Right lobe of liver (tissue), 6 donors: ENCODE data around the gene C12orf56. TPM values are rescaled to one million over a fixed set of nuclear protein-coding genes. Genes with fewer than 3 reads are reported as not detected.

Experiments used
- ATAC-seq, 4 donors: fragments of 200-7000 bp; cut with Tn5 transposase; one replicate each; pipeline ENCODE4 v1.9.1; 2020; ENCODE audit warnings: mild to moderate bottlenecking in 4 of 4, moderate library complexity in 4 of 4
- DNase-seq, 3 donors: peaks; one replicate each; pipeline ENCODE4 v3.0.0-alpha.2; 2020
- H3K27ac ChIP-seq, 3 donors: fragments of 200-600 bp; one replicate each; pipeline ENCODE4 v1.8.0; 2022
- H3K27me3 ChIP-seq, 2 donors: fragments of 200-600 bp; one replicate each; pipeline ENCODE4 v1.8.0; 2022
- H3K36me3 ChIP-seq, 4 donors: fragments of 200-600 bp; sonication (generic) in 1 of 4; one replicate each; pipeline versions ENCODE4 v1.5.1 to v1.8.0; 2017 to 2022; ENCODE audit warnings: control low read depth in 1 of 4
- H3K4me1 ChIP-seq, 4 donors: fragments of 200-600 bp; sonication (generic) in 1 of 4; one replicate each; pipeline versions ENCODE4 v1.5.1 to v1.8.0; 2017 to 2022; ENCODE audit warnings: control low read depth in 1 of 4
- H3K4me3 ChIP-seq, 3 donors: fragments of 200-600 bp; one replicate each; pipeline ENCODE4 v1.8.0; 2022
- H3K9me3 ChIP-seq, 4 donors: fragments of 200-600 bp; sonication (generic) in 1 of 4; one replicate each; pipeline versions ENCODE4 v1.5.1 to v1.8.0; 2017 to 2022; ENCODE audit warnings: control low read depth in 1 of 4
- POLR2A ChIP-seq: fragments of 450-650 bp; IDR thresholded peaks from one replicate; pipeline ENCODE4 v1.6.1; 2017; ENCODE audit warnings: antibody characterized with exemption, mild to moderate bottlenecking
- intact Hi-C, 2 donors: fragments of 100-400 bp; cut with DNase I; formaldehyde crosslinking; loops; one replicate each; pipeline versions ENCODE4 v1.11.2 to v1.14.1; 2022
- small RNA-seq, 2 experiments: library from RNA; depleted of rRNA; stranded (forward); fragments of <200 nt; gene quantifications; one replicate each; pipeline ENCODE3, GENCODE V24; 2016
- total RNA-seq, 6 experiments: library from RNA; depleted of rRNA in 2 of 6; stranded (reverse); fragments of >200 nt in 2 of 6; fragmentation: NEBNext Ultra II Directional in 3 of 6; extraction: Animal tissue kit (Norgen Biotek cat#: 25700) in 3 of 6; gene quantifications; one replicate each; pipeline versions ENCODE4 v1.1.0 to v1.2.4, GENCODE V29; 2016 to 2023
- donor health status: DM: no; HTN: yes; CAD: no.
- donor health status: DM: no; HTN: no; CAD: no.
- donor health status: DM: no; HTN: no; CAD: no.
- donor health status: DM: no; HTN: yes; CAD: no.
- donor health status: DM: no; HTN: yes; CAD: no.

C12orf56 gene
- total RNA-seq, 6 experiments from 2014 or later = not detected

DNA sequence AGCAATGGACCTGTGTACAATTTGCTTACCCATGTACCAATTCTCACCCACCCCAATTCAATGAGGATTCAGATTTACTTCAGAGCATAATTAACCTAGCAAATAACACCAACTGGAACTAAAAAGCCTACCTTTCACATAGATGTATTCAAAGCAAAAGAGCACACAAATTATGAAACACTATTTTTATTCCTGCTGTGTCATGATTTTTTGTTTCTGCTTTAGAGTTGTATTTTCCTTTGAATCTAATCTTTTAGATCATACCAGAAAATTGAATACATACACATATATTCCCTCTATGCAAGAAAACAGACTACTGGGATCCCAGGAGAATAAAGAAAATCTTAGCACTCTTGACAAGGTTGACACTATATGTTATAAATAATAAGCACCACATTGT, 174.3 kb downstream of the C12orf56 start:
- H3K4me1 ChIP-seq = peaks cover 0 to 8% (median 0%) of the 10 kb centered on the region in 4 donors

More for the DNA sequence above, 174.3 kb downstream of the C12orf56 start:
- Histone ChIP-seq H3K9me3 (no peaks in the 10 kb centered on the region), H3K27me3 (no peaks in the 10 kb centered on the region), H3K36me3 (peaks cover 0 to 8% (median 0%) of the 10 kb centered on the region in 4 donors), H3K4me3 (no peak overlapping the region), H3K27ac (no peak overlapping the region)
- no peak for DNase-seq
- intact Hi-C loops = no loop called here
- no peak for TF ChIP-seq POLR2A
- no peak for ATAC-seq

Small RNAs within 50 kb of the gene (small RNA-seq; reads per million reads assigned to genes)
- gene RF01210 (0 reads per million in 2 experiments), gene RNU5A-7P (0 reads per million in 2 experiments)

Other genes with a start within 250 kb of the C12orf56 start
- 10 to 100 TPM in 2 of 6 experiments, 1 to 10 TPM in 4; 4.4 to 11.0 (median 7.6) TPM for gene KICS2, start 168.5 kb downstream of the C12orf56 start, total RNA-seq
- gene XPOT, start 13.6 kb upstream of the C12orf56 start, total RNA-seq = 10 to 100 TPM; 27.3 to 43.9 (median 34.0) TPM
- 10 to 100 TPM in 5 of 6 experiments, 1 to 10 TPM in 1; 9.0 to 21.8 (median 14.0) TPM for gene TBK1, start 61.4 kb upstream of the C12orf56 start, total RNA-seq
- 10 to 100 TPM in 3 of 6 experiments, 1 to 10 TPM in 3; 5.8 to 27.3 (median 10.6) TPM for gene RASSF3, start 219.7 kb upstream of the C12orf56 start, total RNA-seq